ENCODE results near the gene VEZT.

The VEZT gene

DNA sequence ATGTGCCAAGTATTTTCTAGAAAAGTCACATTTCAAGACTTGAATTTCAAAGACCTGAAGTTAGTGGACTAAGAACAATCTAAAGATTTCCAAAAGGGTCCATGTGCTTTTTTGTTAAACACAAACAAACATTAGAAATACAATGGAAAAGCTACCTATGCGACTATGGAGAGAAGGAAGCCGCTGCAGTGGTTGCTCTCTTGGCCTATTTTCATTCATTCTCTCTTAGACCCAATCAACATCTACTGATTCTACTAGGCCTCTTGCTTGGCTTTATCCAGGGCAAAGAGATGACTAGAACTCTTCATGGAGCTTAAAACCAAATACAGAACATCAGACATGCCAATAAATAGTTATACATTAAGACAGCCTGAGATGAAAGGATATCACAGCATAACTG is 10.2 kb upstream of the VEZT start:
- no peak overlapping the region for H3K27ac ChIP-seq
- TF ChIP-seq, protein P1, sequence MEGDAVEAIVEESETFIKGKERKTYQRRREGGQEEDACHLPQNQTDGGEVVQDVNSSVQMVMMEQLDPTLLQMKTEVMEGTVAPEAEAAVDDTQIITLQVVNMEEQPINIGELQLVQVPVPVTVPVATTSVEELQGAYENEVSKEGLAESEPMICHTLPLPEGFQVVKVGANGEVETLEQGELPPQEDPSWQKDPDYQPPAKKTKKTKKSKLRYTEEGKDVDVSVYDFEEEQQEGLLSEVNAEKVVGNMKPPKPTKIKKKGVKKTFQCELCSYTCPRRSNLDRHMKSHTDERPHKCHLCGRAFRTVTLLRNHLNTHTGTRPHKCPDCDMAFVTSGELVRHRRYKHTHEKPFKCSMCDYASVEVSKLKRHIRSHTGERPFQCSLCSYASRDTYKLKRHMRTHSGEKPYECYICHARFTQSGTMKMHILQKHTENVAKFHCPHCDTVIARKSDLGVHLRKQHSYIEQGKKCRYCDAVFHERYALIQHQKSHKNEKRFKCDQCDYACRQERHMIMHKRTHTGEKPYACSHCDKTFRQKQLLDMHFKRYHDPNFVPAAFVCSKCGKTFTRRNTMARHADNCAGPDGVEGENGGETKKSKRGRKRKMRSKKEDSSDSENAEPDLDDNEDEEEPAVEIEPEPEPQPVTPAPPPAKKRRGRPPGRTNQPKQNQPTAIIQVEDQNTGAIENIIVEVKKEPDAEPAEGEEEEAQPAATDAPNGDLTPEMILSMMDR (IDR thresholded peaks at IDR 0.05; ENCODE audit: low read depth, low read length): no peak
- peaks cover 24% of the 10 kb centered on the region for H3K36me3 ChIP-seq
- no peaks in the 10 kb centered on the region for H3K27me3 ChIP-seq (ENCODE audit: insufficient read depth, low read depth, severe bottlenecking)
- no peaks in the 10 kb centered on the region for H3K9me3 ChIP-seq (ENCODE audit: severe bottlenecking)
- no peak for DNase-seq
- H3K4me3 ChIP-seq (ENCODE audit: low read depth, low read length): no peak overlapping the region

DNA sequence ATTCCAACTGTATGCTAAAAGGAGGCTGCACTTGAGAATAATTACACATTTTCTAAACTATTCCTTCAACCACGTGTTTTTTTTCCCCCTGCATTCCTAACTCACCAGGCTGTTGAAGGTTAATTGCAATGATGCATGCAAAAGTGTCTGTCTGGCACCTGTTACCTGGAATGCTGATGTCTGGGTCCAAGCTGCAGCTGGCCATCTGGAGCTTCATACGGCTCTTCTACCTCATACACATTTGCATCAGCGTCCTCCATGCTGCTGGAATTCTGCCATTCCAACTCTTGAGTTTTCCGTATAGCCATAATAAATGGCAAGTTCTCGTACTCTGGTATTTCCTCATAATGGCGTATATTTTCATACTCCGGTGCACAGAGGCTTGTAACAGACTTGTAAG is 8.9 kb upstream of the VEZT start:
- peaks cover 24% of the 10 kb centered on the region for H3K36me3 ChIP-seq
- TF ChIP-seq, protein P1 (IDR thresholded peaks at IDR 0.05; ENCODE audit: low read depth, low read length): no peak
- H3K27me3 ChIP-seq (ENCODE audit: insufficient read depth, low read depth, severe bottlenecking): no peaks in the 10 kb centered on the region
- H3K27ac ChIP-seq: no peak overlapping the region
- H3K4me3 ChIP-seq (ENCODE audit: low read depth, low read length): no peak overlapping the region
- no peaks in the 10 kb centered on the region for H3K9me3 ChIP-seq (ENCODE audit: severe bottlenecking)
- no peak for DNase-seq

DNA sequence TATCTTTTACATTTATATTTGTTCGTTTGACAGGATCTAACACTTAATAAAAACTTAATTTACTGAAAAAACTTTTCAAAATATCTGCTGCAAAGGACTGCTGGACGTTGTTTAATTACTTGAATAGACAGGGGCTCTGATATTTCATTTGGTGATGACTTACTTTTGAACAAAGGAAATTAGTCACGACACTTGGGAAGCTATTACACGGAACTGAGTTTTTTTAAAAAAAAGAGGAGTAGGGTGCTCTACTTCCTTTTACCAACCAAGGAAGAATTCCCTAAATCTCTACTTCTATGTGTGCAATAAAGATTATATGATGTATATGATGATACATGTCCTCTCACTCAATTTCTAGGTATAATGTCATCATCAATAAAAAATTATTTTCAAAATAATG is 5.0 kb upstream of the VEZT start:
- TF ChIP-seq, protein P1 (IDR thresholded peaks at IDR 0.05; ENCODE audit: low read depth, low read length): no peak
- no peak for DNase-seq

DNA sequence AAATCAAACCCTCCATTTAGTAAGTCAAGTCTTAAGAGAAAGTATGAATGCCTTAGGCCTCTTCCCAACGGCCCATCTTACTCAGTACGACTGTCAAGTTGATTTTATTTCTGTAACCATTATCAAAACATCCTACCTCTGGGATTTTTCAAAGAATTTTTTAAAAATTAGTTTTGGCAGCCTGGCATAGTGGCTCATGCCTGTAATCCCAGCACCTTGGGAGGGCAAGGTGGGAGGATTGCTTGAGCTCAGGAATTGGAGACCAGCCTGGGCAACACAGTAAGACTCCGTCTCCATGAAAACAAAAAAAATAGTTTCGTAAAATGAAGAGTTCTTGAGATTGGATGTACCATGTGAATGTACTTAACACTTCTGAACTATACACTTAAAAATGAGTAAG is 4.5 kb upstream of the VEZT start:
- no peaks in the 10 kb centered on the region for H3K27me3 ChIP-seq (ENCODE audit: insufficient read depth, low read depth, severe bottlenecking)
- no peak for DNase-seq
- H3K4me3 ChIP-seq (ENCODE audit: low read depth, low read length): no peak overlapping the region
- no peak overlapping the region for H3K27ac ChIP-seq
- TF ChIP-seq, protein P1 (IDR thresholded peaks at IDR 0.05; ENCODE audit: low read depth, low read length): no peak
- H3K9me3 ChIP-seq (ENCODE audit: severe bottlenecking): no peaks in the 10 kb centered on the region
- H3K36me3 ChIP-seq: peaks cover 13% of the 10 kb centered on the region

More for the DNA sequence above, 5.0 kb upstream of the VEZT start:
- peaks cover 15% of the 10 kb centered on the region for H3K36me3 ChIP-seq
- no peak overlapping the region for H3K27ac ChIP-seq
- no peak overlapping the region for H3K4me3 ChIP-seq (ENCODE audit: low read depth, low read length)
- H3K27me3 ChIP-seq (ENCODE audit: insufficient read depth, low read depth, severe bottlenecking): no peaks in the 10 kb centered on the region
- no peaks in the 10 kb centered on the region for H3K9me3 ChIP-seq (ENCODE audit: severe bottlenecking)

DNA sequence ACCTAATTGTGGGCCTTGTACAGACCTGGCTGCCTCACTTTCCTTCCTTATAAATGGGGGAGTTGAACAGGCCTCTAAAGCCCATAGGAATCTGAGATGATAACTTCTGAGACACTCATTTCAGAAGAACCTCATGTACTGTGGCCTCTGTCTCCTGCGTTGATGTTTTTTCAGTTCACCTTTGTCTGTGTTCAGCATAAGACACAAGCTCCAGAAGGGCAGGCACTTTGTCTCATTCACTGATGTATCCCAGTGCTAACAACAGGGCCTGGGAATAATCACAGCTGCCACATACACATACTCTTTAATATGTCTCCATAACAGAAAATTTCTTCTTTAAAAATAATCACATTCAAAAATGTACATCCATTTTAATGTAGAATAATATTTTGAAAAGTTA is 3.7 kb upstream of the VEZT start:
- no peak overlapping the region; the same call in 1 of the 2 replicates for H3K27ac ChIP-seq
- DNase-seq: no peak
- TF ChIP-seq, protein P1 (IDR thresholded peaks at IDR 0.05; ENCODE audit: low read depth, low read length): no peak
- peaks cover 6% of the 10 kb centered on the region for H3K36me3 ChIP-seq
- no peaks in the 10 kb centered on the region for H3K9me3 ChIP-seq (ENCODE audit: severe bottlenecking)
- H3K27me3 ChIP-seq (ENCODE audit: insufficient read depth, low read depth, severe bottlenecking): no peaks in the 10 kb centered on the region
- no peak overlapping the region for H3K4me3 ChIP-seq (ENCODE audit: low read depth, low read length)

DNA sequence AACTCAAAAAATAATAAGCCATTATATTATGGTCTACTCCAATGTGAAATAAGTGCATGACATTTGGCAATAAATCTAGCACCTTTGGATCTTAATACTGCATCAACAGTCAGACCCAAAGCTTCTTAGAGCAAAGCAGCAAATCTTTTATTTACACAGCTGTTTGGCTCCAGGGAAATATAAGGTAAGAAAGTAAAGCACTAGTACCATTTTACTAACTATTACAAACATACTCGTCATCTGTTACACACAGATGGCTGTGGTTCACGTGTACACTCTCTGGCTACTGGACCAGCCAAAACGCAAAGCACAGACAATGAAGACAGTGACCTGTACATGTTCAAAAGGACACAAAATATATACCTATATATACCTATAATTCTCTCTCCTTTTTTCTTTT is 3.1 kb upstream of the VEZT start:
- DNase-seq: peak; percentile 13
- peaks cover under 1% of the 10 kb centered on the region for H3K36me3 ChIP-seq
- TF ChIP-seq, protein P1 (IDR thresholded peaks at IDR 0.05; ENCODE audit: low read depth, low read length): no peak
- H3K27me3 ChIP-seq (ENCODE audit: insufficient read depth, low read depth, severe bottlenecking): no peaks in the 10 kb centered on the region
- H3K4me3 ChIP-seq (ENCODE audit: low read depth, low read length): no peak overlapping the region
- peak overlapping the region; percentile 10 for H3K27ac ChIP-seq
- H3K9me3 ChIP-seq (ENCODE audit: severe bottlenecking): no peaks in the 10 kb centered on the region
